NB4 (cell line): ENCODE results near the gene TDG.
A peak's percentile ranks its signal among the peaks of the same experiment; 100 is the strongest.

Experiments
- DNase-seq: peaks from one replicate; pipeline ENCODE4 v3.0.0; 2010; ENCODE audit warnings: low read depth
- H3K4me3 ChIP-seq: one replicate; pipeline ENCODE4 v1.5.1; 2011; ENCODE audit warnings: mild to moderate bottlenecking, low read depth, low read length, moderate library complexity
- MYC ChIP-seq: IDR thresholded peaks from 2 replicates; pipeline ENCODE4 v1.6.1; 2011; ENCODE audit warnings: low read depth, low read length
- POLR2A ChIP-seq: IDR thresholded peaks from 2 replicates; pipeline ENCODE4 v1.6.1; 2011; ENCODE audit warnings: mild to moderate bottlenecking; ENCODE audit not compliant: insufficient read length; ENCODE audit errors: extremely low read depth
- TF ChIP-seq, protein P1 (sequence below): IDR thresholded peaks from one replicate; pipeline ENCODE4 v1.5.1; 2012; ENCODE audit warnings: low read depth, low read length
- TF ChIP-seq, protein P2 (sequence below): IDR thresholded peaks from 2 replicates; pipeline ENCODE4 v1.6.1; 2011; ENCODE audit warnings: low read depth, low read length

Gene TDG

DNA sequence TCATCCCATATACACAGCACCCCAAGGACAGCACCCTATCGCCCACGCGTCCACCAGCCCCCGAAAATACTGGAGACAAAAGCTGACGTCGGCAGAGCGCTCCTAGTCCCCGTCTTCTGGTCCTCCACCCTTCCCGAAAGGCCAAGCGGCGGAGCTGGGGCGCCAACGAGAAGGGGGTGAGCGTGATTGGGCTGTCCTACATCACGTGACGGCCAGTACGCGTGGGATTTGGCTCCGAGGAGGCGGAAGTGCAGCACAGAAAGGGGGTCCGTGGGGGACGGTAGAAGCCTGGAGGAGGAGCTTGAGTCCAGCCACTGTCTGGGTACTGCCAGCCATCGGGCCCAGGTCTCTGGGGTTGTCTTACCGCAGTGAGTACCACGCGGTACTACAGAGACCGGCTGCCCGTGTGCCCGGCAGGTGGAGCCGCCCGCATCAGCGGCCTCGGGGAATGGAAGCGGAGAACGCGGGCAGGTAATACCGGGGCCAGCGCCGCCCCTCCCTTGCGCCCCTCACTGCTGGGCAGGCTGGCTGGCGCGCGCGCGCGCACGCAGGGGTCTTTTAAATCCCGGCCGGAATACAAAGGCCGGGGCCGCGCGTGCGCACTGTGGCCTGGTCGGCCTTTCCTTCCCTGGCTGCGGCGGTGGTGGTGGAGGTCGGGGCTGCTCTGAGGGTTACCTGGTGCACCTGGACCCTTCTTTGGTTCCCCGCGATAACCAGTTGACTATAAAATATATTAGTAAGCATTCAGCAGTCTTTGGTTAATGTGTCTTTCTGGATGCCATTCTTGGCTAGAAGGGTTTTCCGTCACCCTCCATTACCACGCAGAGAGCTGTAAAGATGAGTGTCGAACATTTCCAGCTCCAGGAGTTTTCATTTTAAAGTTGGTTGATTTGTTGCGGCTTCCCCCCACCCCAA, at the start of gene TDG:
TDG (plus strand) TSS at position 283 of the 915 bp plus-strand sequence; CDS start at position 449, 166 bp downstream.
- peak within 1 kb of the TSS; percentile 93 for H3K4me3 ChIP-seq
- TF ChIP-seq, protein P1, sequence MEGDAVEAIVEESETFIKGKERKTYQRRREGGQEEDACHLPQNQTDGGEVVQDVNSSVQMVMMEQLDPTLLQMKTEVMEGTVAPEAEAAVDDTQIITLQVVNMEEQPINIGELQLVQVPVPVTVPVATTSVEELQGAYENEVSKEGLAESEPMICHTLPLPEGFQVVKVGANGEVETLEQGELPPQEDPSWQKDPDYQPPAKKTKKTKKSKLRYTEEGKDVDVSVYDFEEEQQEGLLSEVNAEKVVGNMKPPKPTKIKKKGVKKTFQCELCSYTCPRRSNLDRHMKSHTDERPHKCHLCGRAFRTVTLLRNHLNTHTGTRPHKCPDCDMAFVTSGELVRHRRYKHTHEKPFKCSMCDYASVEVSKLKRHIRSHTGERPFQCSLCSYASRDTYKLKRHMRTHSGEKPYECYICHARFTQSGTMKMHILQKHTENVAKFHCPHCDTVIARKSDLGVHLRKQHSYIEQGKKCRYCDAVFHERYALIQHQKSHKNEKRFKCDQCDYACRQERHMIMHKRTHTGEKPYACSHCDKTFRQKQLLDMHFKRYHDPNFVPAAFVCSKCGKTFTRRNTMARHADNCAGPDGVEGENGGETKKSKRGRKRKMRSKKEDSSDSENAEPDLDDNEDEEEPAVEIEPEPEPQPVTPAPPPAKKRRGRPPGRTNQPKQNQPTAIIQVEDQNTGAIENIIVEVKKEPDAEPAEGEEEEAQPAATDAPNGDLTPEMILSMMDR: no peak
- TF ChIP-seq POLR2A (peak; percentile 91), MYC (peak; percentile 95)
- TF ChIP-seq, protein P2, sequence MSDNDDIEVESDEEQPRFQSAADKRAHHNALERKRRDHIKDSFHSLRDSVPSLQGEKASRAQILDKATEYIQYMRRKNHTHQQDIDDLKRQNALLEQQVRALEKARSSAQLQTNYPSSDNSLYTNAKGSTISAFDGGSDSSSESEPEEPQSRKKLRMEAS: peak; percentile 99
- peak; percentile 100 for DNase-seq

DNA sequence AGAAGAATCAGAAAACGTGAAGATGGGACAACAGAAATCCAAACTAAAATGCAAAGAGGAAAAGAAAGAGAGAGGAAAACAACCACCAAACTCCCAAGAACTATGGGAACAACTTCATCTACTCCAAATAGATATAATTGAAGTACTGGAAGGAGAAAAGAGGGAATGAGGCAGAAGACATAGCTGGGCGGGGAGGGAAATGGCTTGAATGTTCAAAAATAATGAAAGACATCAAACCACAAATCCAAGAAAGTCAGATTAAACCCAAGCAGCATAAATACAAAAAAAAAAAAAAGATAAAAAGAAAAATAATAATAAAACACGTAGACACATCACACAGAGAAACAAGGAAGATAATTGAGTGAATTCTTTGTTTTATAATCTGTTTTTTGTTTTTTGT, 47.8 kb upstream of the TDG start:
- DNase-seq: no peak
- no peak overlapping the region for H3K4me3 ChIP-seq
- TF ChIP-seq, protein P2: no peak
- no peak for TF ChIP-seq MYC
- TF ChIP-seq, protein P1: no peak
- no peak for TF ChIP-seq POLR2A

DNA sequence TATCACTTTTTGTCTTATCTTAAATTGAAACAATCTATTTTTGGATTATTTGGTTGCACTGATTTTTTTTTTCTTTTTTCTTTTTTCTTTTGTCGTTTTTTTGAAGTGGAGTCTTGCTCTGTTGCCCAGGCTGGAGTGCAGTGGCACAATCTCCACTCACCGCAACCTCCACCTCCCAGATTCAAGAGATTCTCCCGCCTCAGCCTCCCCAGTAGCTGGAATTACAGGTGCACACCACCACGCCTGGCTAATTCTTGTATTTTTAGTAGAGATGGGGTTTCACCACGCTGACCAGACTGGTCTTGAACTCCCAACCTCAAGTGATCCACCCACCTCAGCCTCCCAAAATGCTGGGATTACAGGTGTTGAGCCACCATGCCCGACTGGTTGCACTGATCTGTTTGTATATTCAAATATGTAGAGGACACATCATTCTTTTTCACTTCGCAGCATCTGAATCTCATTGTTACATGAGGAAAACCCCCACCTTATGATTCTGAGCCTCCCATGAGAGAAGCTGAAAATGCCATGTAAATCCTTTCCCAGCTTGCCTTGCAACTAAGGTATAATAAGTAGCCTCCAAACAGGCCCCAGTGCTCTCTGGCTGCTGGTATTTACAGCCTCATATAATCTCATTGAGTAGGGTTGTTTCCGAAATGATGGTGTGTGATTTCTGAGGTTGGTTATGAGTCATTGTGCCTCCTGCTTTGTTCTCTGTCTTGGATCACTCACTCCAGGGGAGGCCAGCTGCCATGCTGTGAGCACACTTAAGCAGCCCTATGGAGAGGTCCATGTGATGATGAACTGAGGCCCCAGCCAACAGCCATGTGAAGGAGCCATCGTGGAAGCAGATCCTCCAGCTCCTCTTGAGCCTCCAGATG, 40.7 kb upstream of the TDG start:
- DNase-seq: peak; percentile 54
- no peak overlapping the region for H3K4me3 ChIP-seq

DNA sequence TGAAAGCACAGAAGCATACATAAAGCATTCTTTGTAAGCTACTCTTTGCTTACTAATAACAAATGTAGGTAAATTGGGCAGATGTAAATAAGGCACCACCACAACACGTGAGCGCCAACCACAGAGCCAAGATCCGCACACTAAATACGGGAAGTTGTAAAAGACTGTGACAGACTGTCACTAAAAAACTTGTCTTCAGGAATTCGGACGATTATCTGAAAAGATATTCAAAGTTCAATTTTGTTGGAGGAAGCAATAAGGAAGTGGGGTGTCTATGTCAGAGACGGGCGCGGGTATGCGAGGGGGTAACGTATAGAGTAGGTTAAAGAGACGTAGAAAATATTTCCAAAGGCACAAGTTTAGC, 37.0 kb upstream of the TDG start:
- TF ChIP-seq POLR2A (no peak), MYC (peak; percentile 63)
- TF ChIP-seq, protein P2: peak; percentile 88
- TF ChIP-seq, protein P1: no peak
- DNase-seq: peak; percentile 82
- H3K4me3 ChIP-seq: peak overlapping the region; percentile 80

More for the DNA sequence above, 40.7 kb upstream of the TDG start:
- TF ChIP-seq, protein P1: no peak
- TF ChIP-seq POLR2A (no peak), MYC (no peak)
- TF ChIP-seq, protein P2: no peak

DNA sequence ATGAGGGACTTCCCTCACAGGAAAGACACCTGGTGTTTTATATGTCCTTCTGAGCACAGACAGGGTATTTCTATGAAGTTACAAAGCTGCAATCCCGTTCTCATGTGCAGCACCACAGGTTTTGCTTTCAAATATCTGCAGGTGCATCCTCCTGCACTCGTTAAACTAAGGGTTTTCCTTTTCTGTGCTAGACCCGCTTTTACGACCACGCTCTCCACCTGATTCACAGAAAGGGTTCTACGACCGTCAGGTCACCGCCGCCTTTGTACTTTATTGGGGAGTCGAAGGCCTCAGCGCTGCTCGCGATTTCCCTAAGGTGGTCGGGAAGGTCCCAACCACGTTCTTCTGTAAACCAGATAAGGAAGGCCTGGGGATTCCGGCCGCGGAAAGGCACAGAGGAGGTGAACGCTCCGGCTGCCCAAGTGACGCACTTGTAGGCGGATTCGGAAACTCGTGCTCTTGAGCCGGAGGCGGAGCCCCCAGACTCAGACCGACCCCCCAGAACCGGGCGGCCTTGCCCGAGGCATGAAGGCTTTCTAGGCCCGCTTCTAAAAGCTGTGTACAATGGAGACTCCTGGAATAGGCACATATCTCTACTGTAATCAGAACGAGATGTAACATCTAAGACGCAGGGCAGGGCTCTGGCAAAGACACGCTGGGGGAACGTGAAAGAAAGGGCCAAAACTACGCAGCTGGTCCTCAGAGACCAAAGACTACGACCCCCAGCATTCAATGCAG, 36.5 kb upstream of the TDG start:
- DNase-seq: peak; percentile 96
- H3K4me3 ChIP-seq: peak overlapping the region; percentile 80
- TF ChIP-seq, protein P2: peak; percentile 71
- TF ChIP-seq, protein P1: no peak
- TF ChIP-seq MYC (peak; percentile 82), POLR2A (peak; percentile 74)
